H1 (cell line): Measurements from ENCODE around the gene KRTAP19-4. TPM values are rescaled to one million over a fixed set of nuclear protein-coding genes. Genes with fewer than 3 reads are reported as not detected.

Source experiments
- CTCF ChIA-PET: fragments of 300-600 bp; sonication (Branson Sonifier 250); formaldehyde crosslinking; loops from one replicate; lab custom pipeline; 2021; ENCODE audit not compliant: partially characterized antibody; lab: Charles Lee
- POLR2A ChIA-PET: fragments of 300-600 bp; sonication (Branson Sonifier 250); formaldehyde crosslinking; loops from one replicate; lab custom pipeline; 2021; ENCODE audit warnings: inconsistent platforms; ENCODE audit not compliant: partially characterized antibody; lab: Charles Lee
- DNase-seq, 2 experiments: peaks; one replicate each; pipeline versions ENCODE4 v3.0.0 to v3.0.0-alpha.2; 2010 to 2022; ENCODE audit warnings: low spot score in 2 of 2, low read depth in 1 of 2, mixed read lengths in 1 of 2
- FAIRE-seq: peaks from 2 replicates; lab custom pipeline; 2011; peaks lifted over from hg19 to GRCh38; lab: Jason Lieb, UNC
- H2AFZ ChIP-seq: 2 replicates; pipeline ENCODE4 v1.8.1; 2012; ENCODE audit warnings: low read length, inconsistent platforms
- H2AK5ac ChIP-seq: 2 replicates; pipeline ENCODE4 v1.6.1; 2013; ENCODE audit warnings: low read depth, low read length
- H2BK120ac ChIP-seq: replicated peaks from 2 replicates; pipeline ENCODE3; 2013; ENCODE audit warnings: low read depth, low read length, inconsistent platforms
- H2BK12ac ChIP-seq: 2 replicates; pipeline ENCODE4 v1.6.1; 2013; ENCODE audit warnings: low read depth, low read length
- H2BK15ac ChIP-seq: 2 replicates; pipeline ENCODE4 v1.6.1; 2013; ENCODE audit warnings: low read length
- H2BK20ac ChIP-seq: 2 replicates; pipeline ENCODE4 v1.6.1; 2013; ENCODE audit warnings: low read length
- H2BK5ac ChIP-seq: 2 replicates; pipeline ENCODE4 v1.6.1; 2013; ENCODE audit warnings: low read depth, low read length
- H3K14ac ChIP-seq: 2 replicates; pipeline ENCODE4 v1.6.1; 2013; ENCODE audit warnings: inconsistent platforms; ENCODE audit not compliant: insufficient read length
- H3K18ac ChIP-seq: 2 replicates; pipeline ENCODE4 v1.6.1; 2013; ENCODE audit warnings: low read length; ENCODE audit errors: extremely low read depth
- H3K23ac ChIP-seq: 2 replicates; pipeline ENCODE4 v1.6.1; 2013; ENCODE audit warnings: inconsistent platforms; ENCODE audit not compliant: insufficient read length
- H3K23me2 ChIP-seq: 2 replicates; pipeline ENCODE4 v1.6.1; 2013; ENCODE audit warnings: low read depth, low read length
- H3K27ac ChIP-seq: 2 replicates; pipeline ENCODE4 v1.6.1; 2011; ENCODE audit warnings: low read depth, low read length, inconsistent platforms
- H3K27me3 ChIP-seq, 4 experiments: replicated peaks in 1 of 4; 1 replicate in 1 of 4; 2 replicates in 3 of 4; pipeline versions ENCODE4 v1.6.1 to v1.8.1; 2011 to 2013; ENCODE audit warnings: low read length in 3 of 4, mild to moderate bottlenecking in 3 of 4, inconsistent platforms in 2 of 4, mixed read lengths in 2 of 4, moderate library complexity in 1 of 4; ENCODE audit not compliant: control insufficient read depth in 3 of 4, insufficient read depth in 3 of 4; ENCODE audit errors: extremely low read depth in 1 of 4
- H3K36me3 ChIP-seq, 4 experiments: 2 replicates each; pipeline versions ENCODE4 v1.6.1 to v1.8.1; 2011 to 2013; ENCODE audit warnings: mild to moderate bottlenecking in 4 of 4, low read length in 3 of 4, moderate library complexity in 2 of 4, control low read depth in 1 of 4, inconsistent platforms in 1 of 4; ENCODE audit not compliant: insufficient read depth in 4 of 4, control insufficient read depth in 2 of 4
- H3K4ac ChIP-seq: replicated peaks from 2 replicates; pipeline ENCODE3; 2013; ENCODE audit warnings: low read length, low read depth, mixed read lengths, inconsistent platforms; ENCODE audit not compliant: insufficient read length
- H3K4me1 ChIP-seq, 4 experiments: replicated peaks in 1 of 4; 1 replicate in 1 of 4; 2 replicates in 3 of 4; pipeline versions ENCODE4 v1.6.1 to v1.8.1; 2011 to 2013; ENCODE audit warnings: low read length in 3 of 4, inconsistent platforms in 2 of 4, mixed read lengths in 1 of 4; ENCODE audit not compliant: insufficient read depth in 4 of 4, control insufficient read depth in 3 of 4
- H3K4me2 ChIP-seq, 2 experiments: 2 replicates each; pipeline versions ENCODE4 v1.6.1 to v1.8.1; 2011 to 2013; ENCODE audit warnings: low read depth in 2 of 2, low read length in 2 of 2, control low read depth in 1 of 2, inconsistent platforms in 1 of 2, mild to moderate bottlenecking in 1 of 2; ENCODE audit not compliant: insufficient read depth in 1 of 2
- H3K4me3 ChIP-seq, 4 experiments: fragments of 200-600, 300-600 bp in 1 of 4; sonication (generic), shearing (Covaris generic), sonication (Bioruptor Twin) in 1 of 4; 2 replicates each; pipeline versions ENCODE4 v1.5.1 to v1.8.1; 2011 to 2016; ENCODE audit warnings: low read length in 4 of 4, low read depth in 3 of 4, control low read depth in 2 of 4, inconsistent platforms in 2 of 4, mild to moderate bottlenecking in 2 of 4, mixed read lengths in 1 of 4, moderate library complexity in 1 of 4; ENCODE audit not compliant: insufficient read depth in 2 of 4; ENCODE audit errors: extremely low read depth in 1 of 4
- H3K56ac ChIP-seq: replicated peaks from 2 replicates; pipeline ENCODE3; 2013; ENCODE audit warnings: low read depth, mild to moderate bottlenecking, mixed read lengths, low read length, inconsistent platforms; ENCODE audit not compliant: insufficient read length
- H3K79me1 ChIP-seq: 2 replicates; pipeline ENCODE4 v1.6.1; 2013; ENCODE audit warnings: low read depth, low read length, control low read depth
- H3K79me2 ChIP-seq, 2 experiments: 2 replicates each; pipeline versions ENCODE4 v1.6.1 to v1.8.1; 2012 to 2013; ENCODE audit warnings: low read length in 2 of 2, mild to moderate bottlenecking in 2 of 2, inconsistent platforms in 1 of 2; ENCODE audit not compliant: insufficient read depth in 2 of 2, control insufficient read depth in 1 of 2
- H3K9ac ChIP-seq, 4 experiments: replicated peaks in 1 of 4; 1 replicate in 1 of 4; 2 replicates in 3 of 4; pipeline versions ENCODE4 v1.6.1 to v1.8.1; 2011 to 2013; ENCODE audit warnings: low read depth in 3 of 4, low read length in 3 of 4, control low read depth in 2 of 4, mild to moderate bottlenecking in 2 of 4, moderate library complexity in 2 of 4, inconsistent platforms in 1 of 4; ENCODE audit errors: extremely low read depth in 1 of 4
- H3K9me3 ChIP-seq, 2 experiments: 2 replicates each; pipeline versions ENCODE4 v1.6.1 to v1.8.1; 2012 to 2013; ENCODE audit warnings: mild to moderate bottlenecking in 2 of 2, moderate library complexity in 2 of 2, control low read depth in 1 of 2, inconsistent platforms in 1 of 2, low read depth in 1 of 2, low read length in 1 of 2, mixed read lengths in 1 of 2; ENCODE audit not compliant: insufficient read depth in 2 of 2
- H4K20me1 ChIP-seq, 2 experiments: replicated peaks in 1 of 2; 2 replicates each; pipeline versions ENCODE3 to v1.8.1; 2011 to 2013; ENCODE audit warnings: inconsistent platforms in 2 of 2, low read length in 2 of 2, mild to moderate bottlenecking in 1 of 2; ENCODE audit not compliant: insufficient read depth in 2 of 2, control insufficient read depth in 1 of 2
- H4K5ac ChIP-seq: 2 replicates; pipeline ENCODE4 v1.6.1; 2013; ENCODE audit warnings: low read length, low read depth, mixed read lengths, inconsistent platforms; ENCODE audit not compliant: insufficient read length
- H4K8ac ChIP-seq: 2 replicates; pipeline ENCODE4 v1.8.0; 2013; ENCODE audit warnings: mild to moderate bottlenecking, moderate library complexity, low read length, inconsistent platforms; ENCODE audit not compliant: insufficient read depth; ENCODE audit errors: extremely low read depth
- H4K91ac ChIP-seq: replicated peaks from 2 replicates; pipeline ENCODE3; 2013; ENCODE audit warnings: low read length, mixed read lengths, inconsistent platforms; ENCODE audit not compliant: insufficient read length
- FOSL1 ChIP-seq: IDR thresholded peaks from 2 replicates; pipeline ENCODE4 v1.6.1; 2011; ENCODE audit warnings: mild to moderate bottlenecking, low read depth, low read length, moderate library complexity; ENCODE audit not compliant: insufficient read depth
- MAFK ChIP-seq: IDR thresholded peaks from 2 replicates; pipeline ENCODE4 v1.6.1; 2012; ENCODE audit warnings: low read depth, mild to moderate bottlenecking, improper control_type of control experiment, low read length
- RAD21 ChIP-seq, 2 experiments: IDR thresholded peaks in 1 of 2; conservative IDR thresholded peaks in 1 of 2; 2 replicates each; pipeline ENCODE4 v1.6.1; 2011; ENCODE audit warnings: low read depth in 2 of 2, low read length in 2 of 2, improper control_type of control experiment in 1 of 2, inconsistent platforms in 1 of 2, mild to moderate bottlenecking in 1 of 2, moderate library complexity in 1 of 2
- WGBS, 2 experiments: shearing (Covaris generic) in 1 of 2; methylation state at CpG; one replicate each; pipeline versions ENCODE4 v1.1.6 to v1.1.7; 2013 to 2015; ENCODE audit warnings: low lambda C conversion rate in 2 of 2, mixed read lengths in 2 of 2, inconsistent platforms in 1 of 2, low coverage in 1 of 2, missing lambda C conversion rate in 1 of 2; ENCODE audit not compliant: insufficient replicate concordance in 2 of 2, insufficient coverage in 1 of 2, insufficient read length in 1 of 2; ENCODE audit errors: extremely low coverage in 1 of 2, missing lambda C conversion rate in 1 of 2; 5-methylcytosine and 5-hydroxymethylcytosine counted together
- polyA plus RNA-seq, 7 experiments: library from polyadenylated mRNA; depleted of rRNA in 3 of 7; stranded (reverse) in 5 of 7; unstranded in 2 of 7; fragments of >200 nt in 5 of 7; fragments of 200-250 nt in 2 of 7; gene quantifications; 1 replicate in 5 of 7; 2 replicates in 1 of 7; 4 replicates in 1 of 7; pipeline versions ENCODE4 v1.2.1 to v1.2.3, GENCODE V29; 2011 to 2013; ENCODE audit warnings: missing spikeins in 2 of 7, mixed read lengths in 2 of 7
- total RNA-seq: library from RNA; stranded (reverse); fragmentation: NEBNext Ultra II Directional; extraction: Animal tissue kit (Norgen Biotek cat#: 25700); gene quantifications from 2 replicates; pipeline ENCODE4 v1.2.1, GENCODE V29; 2021
- TF ChIP-seq, protein P1 (sequence below), 3 experiments: IDR thresholded peaks; 1 replicate in 2 of 3; 2 replicates in 1 of 3; pipeline versions ENCODE4 v1.5.1 to v1.6.1; 2011; ENCODE audit warnings: low read length in 3 of 3, mild to moderate bottlenecking in 3 of 3, inconsistent platforms in 2 of 3, low read depth in 1 of 3, moderate library complexity in 1 of 3; ENCODE audit not compliant: insufficient read depth in 1 of 3; ENCODE audit errors: control extremely low read depth in 1 of 3

KRTAP19-4 gene
- total and polyA plus RNA-seq, 2 of the 8 experiments (the other 6 are each of a cell fraction or from before 2014, with no cell fraction given), result not detected

DNA sequence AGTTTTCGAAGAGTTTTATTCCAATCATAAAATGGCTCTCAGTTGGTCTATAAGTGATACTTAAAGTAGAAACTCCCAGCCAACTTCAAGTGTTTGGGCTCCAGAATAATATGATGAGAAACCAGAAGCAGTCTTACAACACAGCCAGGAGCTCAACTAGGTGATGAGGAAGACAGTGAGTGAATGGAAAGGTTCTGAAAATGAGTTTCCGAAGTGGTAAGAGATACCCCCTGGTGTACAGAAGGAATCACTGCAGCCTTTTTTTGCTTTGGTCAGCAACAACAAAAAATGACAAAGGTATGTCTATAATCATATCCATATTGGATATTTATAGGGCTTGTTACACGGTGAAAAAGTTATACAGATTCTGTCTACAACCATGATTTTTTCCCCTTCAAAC lies 33.3 kb downstream of the KRTAP19-4 start:
- WGBS, 2 experiments, result 43% methylated on average over 3 of the region's 3 CpGs; no CpG with 5 or more reads in 1 of the 2 experiments
- Histone ChIP-seq H4K5ac (no peak overlapping the region), H3K4me2 (no peak overlapping the region), H3K9me3 (no peaks in the 10 kb centered on the region), H3K79me1 (no peaks in the 10 kb centered on the region), H4K91ac (no peak overlapping the region), H3K4me3 (no peak overlapping the region), H2BK120ac (no peak overlapping the region), H3K23me2 (no peaks in the 10 kb centered on the region), H3K27ac (no peak overlapping the region), H3K18ac (no peak overlapping the region), H3K79me2 (no peaks in the 10 kb centered on the region), H3K9ac (no peak overlapping the region), H3K36me3 (no peaks in the 10 kb centered on the region), H2BK20ac (no peak overlapping the region), H2AK5ac (no peak overlapping the region), H2BK12ac (no peak overlapping the region), H3K4ac (no peak overlapping the region), H3K27me3 (no peaks in the 10 kb centered on the region), H2AFZ (0 out of 2 replicates have a peak overlapping the region, but pooled peaks have one; percentile 81), H3K4me1 (no peaks in the 10 kb centered on the region), H3K56ac (no peak overlapping the region), H4K20me1 (no peaks in the 10 kb centered on the region), H4K8ac (no peak overlapping the region), H3K14ac (no peak overlapping the region), H2BK5ac (no peak overlapping the region), H3K23ac (no peak overlapping the region), H2BK15ac (no peak overlapping the region)
- FAIRE-seq (peak; percentile 69), DNase-seq (no peak)
- POLR2A ChIA-PET, result no interaction called here
- CTCF ChIA-PET, result interaction anchor here (0.5 to 2.1 kb wide), 32 partner anchors 9 to 813 kb away, joined by 3 to 21 read pairs (median 4); partner anchors contain the start of genes KRTAP21-3 and KRTAP27-1
- peak; percentile 88 for TF ChIP-seq MAFK
- TF ChIP-seq RAD21 (IDR thresholded peaks at IDR 0.05 in 1 of 2, conservative IDR thresholded peaks at IDR 0.05 in 1 of 2; ENCODE audit: low read depth in 2 of 2, low read length in 2 of 2), result peak; percentile 75 to 76
- TF ChIP-seq, protein P1, sequence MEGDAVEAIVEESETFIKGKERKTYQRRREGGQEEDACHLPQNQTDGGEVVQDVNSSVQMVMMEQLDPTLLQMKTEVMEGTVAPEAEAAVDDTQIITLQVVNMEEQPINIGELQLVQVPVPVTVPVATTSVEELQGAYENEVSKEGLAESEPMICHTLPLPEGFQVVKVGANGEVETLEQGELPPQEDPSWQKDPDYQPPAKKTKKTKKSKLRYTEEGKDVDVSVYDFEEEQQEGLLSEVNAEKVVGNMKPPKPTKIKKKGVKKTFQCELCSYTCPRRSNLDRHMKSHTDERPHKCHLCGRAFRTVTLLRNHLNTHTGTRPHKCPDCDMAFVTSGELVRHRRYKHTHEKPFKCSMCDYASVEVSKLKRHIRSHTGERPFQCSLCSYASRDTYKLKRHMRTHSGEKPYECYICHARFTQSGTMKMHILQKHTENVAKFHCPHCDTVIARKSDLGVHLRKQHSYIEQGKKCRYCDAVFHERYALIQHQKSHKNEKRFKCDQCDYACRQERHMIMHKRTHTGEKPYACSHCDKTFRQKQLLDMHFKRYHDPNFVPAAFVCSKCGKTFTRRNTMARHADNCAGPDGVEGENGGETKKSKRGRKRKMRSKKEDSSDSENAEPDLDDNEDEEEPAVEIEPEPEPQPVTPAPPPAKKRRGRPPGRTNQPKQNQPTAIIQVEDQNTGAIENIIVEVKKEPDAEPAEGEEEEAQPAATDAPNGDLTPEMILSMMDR (IDR thresholded peaks at IDR 0.05; ENCODE audit: control extremely low read depth in 1 of 3, insufficient read depth in 1 of 3, low read depth in 1 of 3, low read length in 3 of 3), result peak in 2 of 3 experiments; percentile 65 to 74; a peak in 3 of 4 replicates
- no peak for TF ChIP-seq FOSL1
- TF ChIP-seq, all 59 proteins: peak for 3
